Activated effector memory CD4-positive, alpha-beta T cell treated with anti-CD3 and anti-CD28 coated beads, Interleukin-2, amount 50 U/mL, for 16 hours (primary cell): ENCODE data around the gene COX4I1.
"Not testable (repeated sequence)": the region's sequence is repeated elsewhere in the genome, so short reads cannot be mapped to it uniquely, and the experiment has no call there.

Source experiments
- DNase-seq: peaks from one replicate; pipeline ENCODE4 v3.0.0-alpha.2; 2020

Gene COX4I1

GRCh38 chr16:85826686-85827247, 27.3 kb downstream of the COX4I1 start:
- DNase-seq: no peak

DNA sequence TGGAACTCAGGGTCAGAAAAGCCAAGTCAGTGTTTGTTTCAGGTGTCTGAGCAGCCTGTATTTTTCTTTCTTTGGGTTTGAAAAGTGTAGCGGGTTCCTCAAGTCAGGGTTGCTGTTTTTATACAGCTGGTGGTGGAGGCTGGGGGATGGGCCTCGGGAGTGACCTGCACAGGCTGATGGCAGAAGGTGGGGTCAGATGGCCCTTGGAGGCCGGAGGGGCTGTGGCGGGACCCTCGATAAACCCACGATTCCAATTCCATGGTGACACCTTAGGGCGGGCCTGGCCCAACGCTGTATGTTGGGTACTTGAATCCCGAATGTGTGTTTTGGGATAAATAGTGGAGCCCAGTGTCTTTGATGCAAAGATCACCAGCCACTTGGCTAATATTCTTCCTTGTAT, 28.7 kb downstream of the COX4I1 start:
- DNase-seq: no peak

- no peak for DNase-seq
These were observed 29.8 kb downstream of the COX4I1 start for GRCh38 chr16:85829171-85829719.

GRCh38 chr16:85829751-85830445, 30.4 kb downstream of the COX4I1 start:
- DNase-seq: no peak

DNA sequence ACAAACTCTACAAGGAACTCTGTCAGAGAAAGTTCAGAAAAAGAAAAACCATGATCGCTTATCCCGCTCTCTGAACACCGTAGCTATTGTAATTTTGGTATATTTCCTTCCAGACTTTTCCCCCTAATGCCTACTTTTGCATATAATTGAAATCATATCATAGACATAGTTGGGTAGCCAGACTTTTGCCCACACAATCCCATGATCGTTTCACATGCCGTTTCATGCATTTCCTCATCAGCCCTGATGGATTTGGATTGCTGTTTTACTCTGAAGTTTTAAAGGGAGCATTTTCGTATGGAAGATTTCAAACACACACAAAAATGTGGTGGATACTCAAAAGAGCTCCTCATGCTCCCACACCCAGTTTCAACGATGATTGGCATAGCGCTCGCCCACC, 31.3 kb downstream of the COX4I1 start:
- no peak for DNase-seq

GRCh38 chr16:85832570-85833218, 33.2 kb downstream of the COX4I1 start:
- no peak for DNase-seq

DNA sequence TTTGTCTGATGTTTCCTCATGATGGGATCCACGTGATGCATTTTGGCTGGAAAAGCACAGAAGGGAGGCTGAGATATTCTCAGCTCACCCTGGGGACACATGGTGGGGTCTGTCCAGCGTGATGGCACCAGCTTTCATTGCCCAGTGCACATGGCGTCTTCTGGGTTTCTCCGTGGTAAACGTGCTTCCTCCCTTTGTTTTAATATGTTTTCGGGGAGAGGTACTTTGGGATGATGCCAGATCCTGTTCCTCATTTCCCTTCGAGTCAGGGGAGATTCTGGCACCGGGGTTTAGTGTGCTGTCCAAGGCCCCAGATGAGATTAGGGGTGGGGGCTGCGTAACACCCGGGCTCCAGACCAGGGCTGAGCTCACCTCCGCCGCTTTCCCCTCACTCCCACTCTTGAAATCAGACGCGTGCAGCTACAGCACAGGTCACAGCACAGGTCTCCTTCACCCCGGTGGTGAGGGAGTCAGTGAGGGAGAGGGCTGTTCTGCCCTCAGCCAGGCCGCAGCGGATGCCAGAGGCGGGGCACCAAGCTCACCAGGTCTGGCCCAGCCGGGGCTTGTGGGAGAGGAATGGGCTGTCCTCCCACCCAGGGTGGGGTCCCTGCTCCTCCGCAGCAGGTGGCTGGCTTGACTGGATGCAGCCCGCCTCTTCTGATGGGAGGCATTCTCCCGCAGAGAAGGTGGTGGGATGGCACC, 33.9 kb downstream of the COX4I1 start:
- no peak for DNase-seq

GRCh38 chr16:85834741-85835140, 35.2 kb downstream of the COX4I1 start:
- DNase-seq: no peak

GRCh38 chr16:85835227-85835751, 35.8 kb downstream of the COX4I1 start:
- no peak for DNase-seq

GRCh38 chr16:85835956-85836705, 36.6 kb downstream of the COX4I1 start:
- DNase-seq: no peak

DNA sequence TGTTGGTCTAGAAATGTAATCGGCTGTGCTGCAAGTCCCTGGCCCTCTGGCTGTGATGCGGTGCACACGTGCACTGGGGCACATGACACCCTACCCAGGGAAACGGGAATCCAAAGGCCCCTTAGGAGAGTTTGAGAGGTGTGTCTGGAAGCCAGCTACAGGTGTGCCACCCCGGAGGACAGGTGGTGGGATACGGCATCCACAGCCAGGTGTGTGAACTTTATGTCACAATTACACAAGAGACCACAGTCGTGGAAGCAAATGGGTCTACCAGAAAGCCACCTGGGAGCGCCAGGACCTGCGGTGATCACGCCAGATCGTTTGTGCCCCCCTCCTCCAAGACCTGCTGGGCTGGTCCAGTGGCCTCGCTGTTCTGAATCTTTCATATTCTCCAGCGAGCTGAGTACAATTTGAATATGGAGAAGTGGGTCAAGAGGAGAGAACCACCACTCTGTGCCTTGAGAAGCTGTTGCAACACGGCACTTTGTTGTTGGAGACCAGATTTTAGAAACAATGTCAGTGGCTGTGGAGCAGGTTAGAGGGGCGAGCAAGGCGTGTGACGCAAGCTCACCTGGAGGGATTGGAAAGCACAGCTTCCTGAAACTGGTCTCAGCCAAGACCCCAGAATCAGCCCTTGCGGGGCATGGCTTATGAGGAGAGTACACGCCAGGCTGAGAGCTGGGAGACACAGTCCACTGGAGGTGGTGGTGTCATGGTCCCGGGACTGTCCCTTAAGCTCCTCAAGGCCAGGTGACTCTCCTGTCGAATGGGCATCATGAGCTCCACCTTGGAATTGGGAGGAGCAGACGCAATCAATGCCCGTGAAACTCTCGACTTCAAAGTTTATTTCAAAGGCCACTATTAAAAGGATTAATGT, 37.4 kb downstream of the COX4I1 start:
- DNase-seq: no peak

- not testable (repeated sequence) for DNase-seq
These were observed 38.2 kb downstream of the COX4I1 start for GRCh38 chr16:85837654-85838053.

DNA sequence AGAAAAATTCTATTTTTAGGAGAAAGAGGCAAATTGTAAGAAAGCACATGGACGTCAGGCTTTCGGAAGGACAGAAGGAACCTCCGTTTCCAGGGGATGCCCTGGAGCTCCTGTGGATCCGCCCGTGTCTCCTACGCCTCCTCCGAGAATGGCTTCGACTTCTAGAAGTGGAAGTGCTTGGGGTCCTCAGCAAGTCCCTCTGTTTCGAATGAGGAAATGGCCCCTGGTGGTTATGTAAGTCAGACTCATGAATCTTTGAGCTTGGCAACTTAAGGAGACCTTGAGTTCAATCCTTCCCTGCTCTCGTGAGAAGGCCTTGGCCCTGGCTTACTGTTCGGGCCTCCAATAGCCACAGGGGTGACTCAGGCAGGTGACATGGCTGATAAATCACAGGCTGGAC, 38.9 kb downstream of the COX4I1 start:
- no peak for DNase-seq

DNA sequence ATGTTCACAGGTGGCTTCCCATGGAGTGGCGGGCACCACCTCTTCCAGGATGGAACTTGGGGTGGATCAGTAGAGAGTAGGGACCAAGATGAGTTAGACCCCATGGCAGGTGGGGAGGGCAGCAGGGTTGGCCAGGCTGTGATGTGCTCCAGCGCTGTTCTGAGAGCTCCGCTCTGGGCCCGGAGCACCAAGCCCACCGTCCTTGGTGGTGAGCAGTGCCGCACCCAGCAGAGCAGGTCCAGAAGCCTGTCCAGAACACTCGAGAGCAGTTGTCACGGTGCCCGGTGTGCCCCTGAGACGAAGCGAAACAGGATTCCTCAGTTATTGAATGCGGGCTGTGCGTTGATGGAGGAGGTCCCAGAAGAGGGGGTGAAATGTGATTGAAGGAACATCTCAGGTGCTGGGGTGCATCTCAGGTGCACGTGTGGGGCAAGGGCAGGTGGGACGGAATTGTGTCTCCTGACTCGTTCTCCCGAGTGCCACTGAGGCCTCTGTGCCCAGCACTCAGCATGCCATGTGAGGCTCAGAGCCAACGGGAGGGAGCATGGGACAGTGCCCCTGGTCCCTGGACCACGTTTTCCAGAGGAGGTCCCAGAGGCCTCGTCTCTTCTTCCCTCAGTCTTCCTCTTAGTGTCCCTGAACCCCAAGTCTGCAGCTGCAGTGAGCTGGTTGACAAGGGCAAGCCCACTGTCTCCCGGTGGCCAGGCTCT, 39.5 kb downstream of the COX4I1 start:
- DNase-seq: no peak

DNA sequence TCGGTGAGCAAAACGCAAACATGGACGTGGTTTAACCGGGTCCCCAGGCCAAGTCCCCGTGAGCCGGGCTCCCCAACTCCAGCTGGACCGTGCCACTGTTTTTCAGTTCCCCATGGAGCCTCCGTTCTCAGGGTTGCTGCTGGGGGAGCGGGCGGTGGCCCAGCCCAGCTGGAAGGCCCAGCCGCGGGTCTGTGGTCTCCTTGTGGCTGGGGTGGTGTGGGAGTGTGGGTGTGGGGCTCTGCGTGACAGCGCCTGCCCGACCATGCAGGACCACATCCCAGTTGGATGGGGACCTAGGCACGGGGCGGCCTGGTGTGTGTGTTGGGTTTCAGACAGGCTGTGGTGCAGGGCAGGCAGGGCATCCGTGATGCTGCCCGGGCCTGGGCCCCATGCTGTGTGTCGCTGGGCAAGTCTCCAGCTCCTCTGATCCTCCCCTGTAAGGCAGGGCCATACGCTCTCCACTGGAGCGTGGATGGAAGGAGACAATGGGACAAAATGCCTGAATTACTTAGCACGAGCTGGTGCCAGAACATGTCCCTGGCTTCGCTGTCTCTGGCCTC, 40.3 kb downstream of the COX4I1 start:
- DNase-seq: no peak

GRCh38 chr16:85840395-85840794, 40.9 kb downstream of the COX4I1 start:
- DNase-seq: no peak

DNA sequence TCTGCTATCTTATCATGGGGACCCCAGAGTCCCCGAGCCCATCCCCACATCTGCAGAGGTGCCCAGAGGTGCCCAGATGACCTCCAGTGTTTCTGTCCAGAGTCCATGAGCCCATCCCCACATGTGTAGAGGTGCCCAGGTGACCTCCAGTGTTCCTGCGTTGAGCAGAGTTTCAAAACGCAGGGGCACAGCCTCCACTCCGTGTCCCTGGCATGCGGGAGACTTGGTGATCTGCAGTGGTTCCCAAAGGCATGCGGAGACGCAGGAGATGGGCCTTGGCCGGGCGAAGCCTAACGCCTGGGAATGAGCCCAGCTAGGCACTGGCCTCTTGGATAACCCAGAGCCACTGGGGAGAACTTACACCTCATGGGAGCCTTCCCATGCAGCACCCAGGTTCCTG, 41.3 kb downstream of the COX4I1 start:
- no peak for DNase-seq

DNA sequence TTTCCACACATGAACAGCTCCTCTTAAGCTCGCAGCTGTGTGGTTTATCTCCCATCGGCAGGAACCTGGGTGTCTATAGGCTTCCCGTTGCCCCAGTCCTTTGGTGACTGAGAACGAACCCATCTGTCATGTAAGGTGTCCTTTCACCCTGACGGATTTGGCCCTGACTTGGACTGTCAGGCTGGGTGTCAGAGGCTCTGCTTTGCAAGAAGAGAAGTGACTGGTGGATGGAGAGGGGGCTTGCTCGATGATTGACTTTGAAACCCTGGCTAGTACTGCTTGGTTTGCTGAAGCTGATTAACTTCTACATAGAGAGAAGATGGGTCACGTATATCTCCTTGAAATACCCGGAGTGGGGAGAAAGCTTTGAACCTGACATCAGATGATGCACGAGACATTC, 42.9 kb downstream of the COX4I1 start:
- DNase-seq: no peak

DNA sequence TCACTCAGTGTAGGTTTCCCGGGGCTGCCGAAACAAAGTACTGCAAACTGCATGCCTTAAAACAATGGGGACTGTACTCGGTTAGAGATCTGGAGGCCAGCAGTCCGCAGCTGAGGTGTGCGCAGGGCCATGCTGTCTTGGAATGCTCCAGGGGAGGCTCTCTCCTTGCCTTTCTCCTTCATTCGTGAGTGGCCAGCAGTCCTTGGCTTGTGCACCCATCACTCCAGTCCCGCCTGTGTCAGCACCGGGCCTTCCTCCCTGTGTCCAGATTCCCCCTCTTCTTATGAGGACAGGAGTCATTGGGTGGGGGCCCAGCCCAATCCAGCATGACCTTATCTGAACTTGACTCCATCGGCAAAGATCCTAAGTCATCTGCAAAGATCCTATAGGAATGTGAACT, 43.4 kb downstream of the COX4I1 start:
- no peak for DNase-seq

DNA sequence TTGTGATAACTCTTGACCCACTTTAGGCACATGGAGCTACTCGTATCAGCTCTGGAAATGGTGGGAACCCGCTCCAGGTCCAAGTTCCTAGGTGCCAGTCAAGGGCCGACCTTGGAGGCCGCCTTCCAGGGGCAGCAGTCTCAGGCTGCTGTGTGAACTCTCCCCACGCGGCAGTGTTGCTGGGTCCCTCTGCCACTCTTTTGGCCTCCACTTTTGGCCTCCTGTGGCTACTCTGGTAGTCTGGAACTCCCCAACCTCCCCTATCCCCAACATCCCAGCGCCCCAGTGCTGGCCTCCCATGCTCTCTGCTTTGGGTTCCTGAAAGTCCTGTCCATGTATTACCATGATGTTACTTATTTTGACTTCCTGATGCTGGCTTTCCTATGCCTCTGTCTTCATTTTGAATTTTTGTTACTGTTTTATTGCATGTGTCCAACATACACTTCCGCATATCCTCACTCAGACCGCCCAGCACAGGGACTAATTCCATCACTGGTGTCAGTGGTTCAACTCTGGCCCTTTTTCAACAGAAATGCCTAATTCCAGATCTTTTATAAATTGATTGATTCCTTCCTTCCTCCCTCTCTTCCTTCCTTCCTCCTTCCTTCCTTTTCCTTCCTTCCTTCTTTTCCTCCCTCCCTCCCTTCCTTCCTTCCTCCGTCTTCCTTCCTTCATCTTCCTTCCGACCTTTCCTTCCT, 44.1 kb downstream of the COX4I1 start:
- DNase-seq: no peak
